ENCODE results near the gene PRKCA. TPM values are rescaled to one million over a fixed set of nuclear protein-coding genes. Genes with fewer than 3 reads are reported as not detected.

The PRKCA gene
- total and polyA plus RNA-seq, 2 of the 13 experiments (the other 11 are each of a cell fraction or from before 2014, with no cell fraction given) = 18.5 to 21.5 TPM

GRCh38 chr17:66302761-66303626 is 581 bp downstream of the PRKCA start (continued):
- TF ChIP-seq ZNF34 (CRISPR knock-in tag; IDR thresholded peaks at IDR 0.05; ENCODE audit: borderline replicate concordance) (no peak), MIER2 (CRISPR knock-in tag; IDR thresholded peaks at IDR 0.05) (no peak), ZSCAN9 (CRISPR knock-in tag; IDR thresholded peaks at IDR 0.05; ENCODE audit: borderline replicate concordance) (0 out of 2 replicates have a peak, but pooled peaks have one; percentile 47), SIN3A (IDR thresholded peaks at IDR 0.05; ENCODE audit: borderline replicate concordance, low read depth, low read length) (0 out of 2 replicates have a peak, but pooled peaks have one; percentile 40), MAF1 (CRISPR knock-in tag; IDR thresholded peaks at IDR 0.05; ENCODE audit: borderline replicate concordance) (0 out of 2 replicates have a peak, but pooled peaks have one; percentile 56), SMARCC2 (IDR thresholded peaks at IDR 0.05) (no peak), THAP11 (CRISPR knock-in tag; IDR thresholded peaks at IDR 0.05) (peak; percentile 6; the same call in 1 of the 2 replicates), ATAD3A (CRISPR knock-in tag; IDR thresholded peaks at IDR 0.05) (no peak), ZNF646 (CRISPR knock-in tag; IDR thresholded peaks at IDR 0.05) (no peak), CHD4 (IDR thresholded peaks at IDR 0.05; ENCODE audit: borderline replicate concordance, low read length) (no peak), ZBTB2 (CRISPR knock-in tag; IDR thresholded peaks at IDR 0.05; ENCODE audit: low read depth) (peak; percentile 69; the same call in 1 of the 2 replicates), KDM5A (IDR thresholded peaks at IDR 0.05; ENCODE audit: borderline replicate concordance, low read length) (peak; percentile 22; the same call in 1 of the 2 replicates), SSRP1 (CRISPR knock-in tag; IDR thresholded peaks at IDR 0.05) (no peak)
- TF ChIP-seq, protein P1, sequence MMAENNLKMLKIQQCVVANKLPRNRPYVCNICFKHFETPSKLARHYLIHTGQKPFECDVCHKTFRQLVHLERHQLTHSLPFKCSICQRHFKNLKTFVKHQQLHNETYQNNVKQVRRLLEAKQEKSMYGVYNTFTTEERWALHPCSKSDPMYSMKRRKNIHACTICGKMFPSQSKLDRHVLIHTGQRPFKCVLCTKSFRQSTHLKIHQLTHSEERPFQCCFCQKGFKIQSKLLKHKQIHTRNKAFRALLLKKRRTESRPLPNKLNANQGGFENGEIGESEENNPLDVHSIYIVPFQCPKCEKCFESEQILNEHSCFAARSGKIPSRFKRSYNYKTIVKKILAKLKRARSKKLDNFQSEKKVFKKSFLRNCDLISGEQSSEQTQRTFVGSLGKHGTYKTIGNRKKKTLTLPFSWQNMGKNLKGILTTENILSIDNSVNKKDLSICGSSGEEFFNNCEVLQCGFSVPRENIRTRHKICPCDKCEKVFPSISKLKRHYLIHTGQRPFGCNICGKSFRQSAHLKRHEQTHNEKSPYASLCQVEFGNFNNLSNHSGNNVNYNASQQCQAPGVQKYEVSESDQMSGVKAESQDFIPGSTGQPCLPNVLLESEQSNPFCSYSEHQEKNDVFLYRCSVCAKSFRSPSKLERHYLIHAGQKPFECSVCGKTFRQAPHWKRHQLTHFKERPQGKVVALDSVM (CRISPR knock-in tag; IDR thresholded peaks at IDR 0.05) = no peak

Data from HepG2 (cell line).